BE2C (cell line): ENCODE measurements around the gene GABBR1.

ENCODE experiments used
- DNase-seq: peaks from one replicate; pipeline ENCODE4 v3.0.0-alpha.2; 2020
- H3K27me3 ChIP-seq: fragments of 250-450 bp; sonication (Bioruptor Pico); 2 replicates; pipeline ENCODE4 v1.5.1; 2020; ENCODE audit warnings: mild to moderate bottlenecking
- H3K36me3 ChIP-seq: fragments of 250-450 bp; sonication (Bioruptor Pico); 2 replicates; pipeline ENCODE4 v1.5.1; 2020; ENCODE audit warnings: mild to moderate bottlenecking
- H3K4me1 ChIP-seq: fragments of 250-450 bp; sonication (Bioruptor Pico); 2 replicates; pipeline ENCODE4 v1.5.1; 2020
- H3K4me3 ChIP-seq: 2 replicates; pipeline ENCODE4 v1.5.1; 2011; ENCODE audit warnings: low read depth, low read length
- H3K9me3 ChIP-seq: fragments of 250-450 bp; sonication (Bioruptor Pico); 2 replicates; pipeline ENCODE4 v1.5.1; 2020
- TF ChIP-seq, protein P1 (sequence below): IDR thresholded peaks from 2 replicates; pipeline ENCODE4 v1.5.1; 2012; ENCODE audit warnings: mild to moderate bottlenecking, low read depth, low read length

Gene GABBR1

DNA sequence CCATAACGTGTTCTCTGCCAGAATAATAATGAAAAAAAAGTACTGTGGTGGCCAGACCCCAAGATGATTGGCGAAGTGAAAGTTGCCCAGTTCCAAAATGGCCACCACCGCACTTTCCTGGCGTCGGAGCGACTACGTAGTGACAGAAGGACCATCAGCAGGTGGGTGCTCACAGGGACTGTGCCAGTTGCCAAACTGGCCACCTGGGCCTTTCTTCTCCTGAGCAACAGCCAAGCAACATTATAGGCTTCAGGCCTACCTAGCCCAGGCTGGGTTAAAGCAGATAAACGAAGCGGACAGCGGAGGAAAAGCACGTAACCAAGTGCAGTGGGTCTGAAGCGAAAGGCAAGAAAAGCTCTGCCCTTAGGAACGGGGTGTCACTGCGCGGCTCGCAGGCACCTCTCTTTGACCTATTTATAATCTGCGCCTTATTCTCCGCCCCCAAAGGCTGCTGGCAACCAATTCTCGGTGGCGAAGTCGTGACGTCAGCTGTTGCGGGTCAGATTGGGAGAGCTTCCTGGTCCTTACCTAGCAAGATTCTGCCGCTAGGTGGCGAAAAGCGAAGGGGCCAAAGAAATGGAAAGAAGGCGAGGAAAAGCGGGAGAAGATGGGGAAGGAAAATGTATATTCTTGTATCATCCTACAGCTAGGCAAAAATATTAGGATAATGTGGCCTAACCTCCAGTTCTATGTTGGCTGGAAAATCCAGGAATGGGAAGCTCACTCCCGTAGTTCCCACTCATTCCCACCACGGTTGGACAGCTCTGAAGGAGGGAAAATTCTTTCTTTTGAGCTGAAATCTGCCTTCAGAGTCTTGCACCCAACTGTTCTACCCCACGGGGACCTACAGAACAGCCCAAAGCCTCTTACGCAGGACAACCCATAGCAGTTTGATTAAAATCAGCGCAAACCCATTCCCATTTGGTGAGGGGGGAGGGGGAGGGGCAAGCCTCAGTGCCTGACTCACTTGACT, 17.0 kb upstream of the GABBR1 start:
- Histone ChIP-seq H3K27me3 (peaks cover 4% of the 10 kb centered on the region), H3K4me1 (no peaks in the 10 kb centered on the region; the same call in 1 of the 2 replicates), H3K36me3 (no peaks in the 10 kb centered on the region), H3K4me3 (peak overlapping the region; percentile 58), H3K9me3 (no peaks in the 10 kb centered on the region)
- peak; percentile 96 for DNase-seq
- TF ChIP-seq, protein P1, sequence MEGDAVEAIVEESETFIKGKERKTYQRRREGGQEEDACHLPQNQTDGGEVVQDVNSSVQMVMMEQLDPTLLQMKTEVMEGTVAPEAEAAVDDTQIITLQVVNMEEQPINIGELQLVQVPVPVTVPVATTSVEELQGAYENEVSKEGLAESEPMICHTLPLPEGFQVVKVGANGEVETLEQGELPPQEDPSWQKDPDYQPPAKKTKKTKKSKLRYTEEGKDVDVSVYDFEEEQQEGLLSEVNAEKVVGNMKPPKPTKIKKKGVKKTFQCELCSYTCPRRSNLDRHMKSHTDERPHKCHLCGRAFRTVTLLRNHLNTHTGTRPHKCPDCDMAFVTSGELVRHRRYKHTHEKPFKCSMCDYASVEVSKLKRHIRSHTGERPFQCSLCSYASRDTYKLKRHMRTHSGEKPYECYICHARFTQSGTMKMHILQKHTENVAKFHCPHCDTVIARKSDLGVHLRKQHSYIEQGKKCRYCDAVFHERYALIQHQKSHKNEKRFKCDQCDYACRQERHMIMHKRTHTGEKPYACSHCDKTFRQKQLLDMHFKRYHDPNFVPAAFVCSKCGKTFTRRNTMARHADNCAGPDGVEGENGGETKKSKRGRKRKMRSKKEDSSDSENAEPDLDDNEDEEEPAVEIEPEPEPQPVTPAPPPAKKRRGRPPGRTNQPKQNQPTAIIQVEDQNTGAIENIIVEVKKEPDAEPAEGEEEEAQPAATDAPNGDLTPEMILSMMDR, result peak; percentile 95

DNA sequence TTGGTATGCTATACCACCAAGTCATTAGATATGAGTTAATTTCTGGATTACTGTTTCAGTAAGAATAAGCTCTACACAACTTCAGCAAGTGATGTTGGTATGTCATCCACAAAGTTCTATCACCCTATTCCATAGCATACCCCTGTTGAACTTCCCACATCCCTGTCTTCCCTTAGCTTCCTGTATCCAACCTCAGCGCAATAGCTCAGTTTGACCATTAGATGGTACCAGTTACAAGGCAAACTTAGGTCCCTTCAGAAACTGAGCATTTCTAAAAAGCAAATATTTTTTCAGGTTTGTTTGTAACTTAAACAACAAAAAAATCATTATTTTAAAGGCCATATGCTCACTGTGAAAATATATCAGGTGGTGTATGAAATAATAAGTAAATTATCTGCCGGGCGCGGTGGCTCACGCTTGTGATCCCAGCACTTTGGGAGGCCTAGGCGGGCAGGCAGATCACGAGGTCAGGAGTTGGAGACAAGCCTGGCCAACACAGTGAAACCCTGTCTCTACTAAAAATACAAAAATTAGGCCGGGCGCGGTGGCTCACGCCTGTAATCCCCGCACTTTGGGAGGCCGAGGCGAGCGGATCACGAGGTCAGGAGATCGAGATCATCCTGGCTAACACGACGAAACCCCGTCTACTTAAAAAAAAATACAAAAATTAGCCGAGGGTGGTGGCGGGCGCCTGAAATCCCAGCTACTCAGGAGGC, 15.1 kb upstream of the GABBR1 start:
- no peak overlapping the region for H3K4me3 ChIP-seq
- no peaks in the 10 kb centered on the region; the same call in 1 of the 2 replicates for H3K4me1 ChIP-seq
- no peaks in the 10 kb centered on the region for H3K9me3 ChIP-seq
- TF ChIP-seq, protein P1, result peak; percentile 70
- no peak for DNase-seq
- H3K27me3 ChIP-seq, result no peaks in the 10 kb centered on the region
- no peaks in the 10 kb centered on the region for H3K36me3 ChIP-seq

DNA sequence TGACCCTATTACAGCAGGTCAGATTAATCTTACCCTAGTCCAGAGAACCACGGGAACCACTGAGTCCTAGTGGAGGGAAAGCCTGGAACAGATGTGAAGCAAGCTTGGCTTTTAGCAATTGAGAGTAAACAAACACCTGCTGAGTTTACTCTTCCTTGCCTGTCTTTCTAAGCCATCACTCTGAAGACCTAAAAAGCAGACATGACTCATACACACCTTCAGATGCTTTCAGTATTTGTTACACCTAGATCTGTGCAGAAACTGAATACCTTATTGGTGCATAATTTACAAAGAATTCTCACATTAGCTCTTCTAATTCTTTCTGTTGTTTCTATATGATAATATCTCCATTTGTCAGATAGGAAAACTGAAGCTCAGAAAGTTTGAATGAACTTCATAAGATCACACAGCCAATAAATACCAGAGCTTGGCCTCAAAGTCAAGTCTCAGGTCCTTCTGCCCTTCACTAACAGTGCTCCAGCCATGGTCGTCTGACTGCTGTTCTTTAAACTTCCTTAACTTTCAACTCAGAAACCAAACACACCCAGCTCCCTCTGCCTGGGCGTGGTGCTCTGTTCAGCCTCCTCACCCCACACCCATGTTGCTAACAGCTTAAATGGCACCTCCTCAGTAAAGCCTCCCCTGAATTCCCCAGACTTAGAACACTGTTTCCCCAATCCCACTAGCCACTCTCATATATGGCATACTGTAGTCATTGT, 8.6 kb upstream of the GABBR1 start:
- no peaks in the 10 kb centered on the region for H3K4me1 ChIP-seq
- H3K36me3 ChIP-seq, result no peaks in the 10 kb centered on the region
- H3K27me3 ChIP-seq, result peaks cover 3% of the 10 kb centered on the region; the same call in 1 of the 2 replicates
- TF ChIP-seq, protein P1, result no peak
- H3K4me3 ChIP-seq, result no peak overlapping the region
- no peak for DNase-seq
- H3K9me3 ChIP-seq, result no peaks in the 10 kb centered on the region

DNA sequence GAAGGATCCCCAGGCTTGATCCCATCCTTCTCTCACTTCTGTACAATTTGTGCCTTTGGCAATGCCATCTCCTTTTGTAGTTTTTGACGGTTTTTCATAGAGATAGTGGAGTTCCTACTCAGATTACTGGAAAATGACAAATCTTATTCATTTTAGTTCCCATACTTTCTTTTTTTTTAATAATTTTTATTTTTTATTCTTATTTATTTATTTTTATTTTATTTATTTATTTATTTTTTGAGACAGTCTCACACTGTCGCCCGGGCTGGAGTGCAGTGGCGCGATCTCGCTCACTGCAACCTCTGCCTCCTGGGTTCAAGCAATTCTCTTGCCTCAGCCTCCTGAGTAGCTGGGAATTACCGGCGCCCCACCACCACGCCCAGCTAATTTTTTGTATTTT, 4.3 kb upstream of the GABBR1 start:
- H3K4me3 ChIP-seq, result no peak overlapping the region
- no peaks in the 10 kb centered on the region for H3K9me3 ChIP-seq
- no peaks in the 10 kb centered on the region for H3K36me3 ChIP-seq
- H3K4me1 ChIP-seq, result no peaks in the 10 kb centered on the region
- no peak for DNase-seq
- TF ChIP-seq, protein P1, result no peak
- H3K27me3 ChIP-seq, result peaks cover 3% of the 10 kb centered on the region; the same call in 1 of the 2 replicates

DNA sequence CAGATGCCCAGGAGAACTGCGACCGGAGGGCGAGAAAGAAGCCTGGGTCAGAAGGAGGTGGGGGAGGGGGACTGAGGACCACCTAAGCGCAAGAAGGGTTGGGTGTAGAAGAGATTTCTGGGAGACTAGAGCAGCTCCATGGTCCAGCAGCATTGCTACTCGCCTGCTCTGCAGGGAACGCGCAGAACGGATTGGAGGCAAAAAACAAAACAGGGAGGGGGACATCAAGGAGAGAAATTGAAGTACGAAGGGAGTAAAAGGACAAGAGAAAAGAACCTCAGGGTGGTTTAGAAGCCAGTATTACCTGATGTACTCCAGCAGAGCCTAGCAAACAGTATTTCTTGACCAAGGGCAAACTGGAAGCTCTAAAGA, 537 bp upstream of the GABBR1 start:
- Histone ChIP-seq H3K4me1 (peaks cover 3% of the 10 kb centered on the region; the same call in 1 of the 2 replicates), H3K9me3 (no peaks in the 10 kb centered on the region), H3K4me3 (peak overlapping the region; percentile 70), H3K36me3 (no peaks in the 10 kb centered on the region), H3K27me3 (no peaks in the 10 kb centered on the region)
- TF ChIP-seq, protein P1, result no peak
- no peak for DNase-seq
